Natural killer cell treated with Interleukin-12 subunit alpha and Interleukin-12 subunit beta and Interleukin-15 and Interleukin-18, amount 100 ng/mL, for 72 hours (primary cell): ENCODE data around the gene GMDS. TPM values are rescaled to one million over a fixed set of nuclear protein-coding genes. Genes with fewer than 3 reads are reported as not detected.

ENCODE experiments used
- ATAC-seq, 2 donors: fragments of 150-1000 bp; cut with Tn5 transposase in 1 of 2; sonication (Bioruptor Pico), chemical (Tn5 transposase) in 1 of 2; 2 replicates each; pipeline ENCODE4 v1.10.0; 2021
- DNase-seq: peaks from one replicate; pipeline ENCODE4 v3.0.0; 2022; ENCODE audit warnings: low spot score
- H3K27ac Mint-ChIP-seq, 2 donors: 1 replicate in 1 of 2; 2 replicates in 1 of 2; pipeline ENCODE4 v1.8.0; 2022; ENCODE audit warnings: mixed read lengths in 2 of 2, mild to moderate bottlenecking in 1 of 2, moderate library complexity in 1 of 2
- H3K27me3 Mint-ChIP-seq, 2 donors: 1 replicate in 1 of 2; 2 replicates in 1 of 2; pipeline ENCODE4 v1.8.0; 2022; ENCODE audit warnings: mixed read lengths in 2 of 2
- H3K36me3 Mint-ChIP-seq: one replicate; pipeline ENCODE4 v1.8.0; 2022; ENCODE audit warnings: mixed read lengths
- H3K4me1 Mint-ChIP-seq, 2 donors: 1 replicate in 1 of 2; 2 replicates in 1 of 2; pipeline ENCODE4 v1.8.0; 2022; ENCODE audit warnings: low read depth in 2 of 2, mixed read lengths in 2 of 2, mild to moderate bottlenecking in 1 of 2
- H3K4me3 Mint-ChIP-seq: one replicate; pipeline ENCODE4 v1.8.0; 2022; ENCODE audit warnings: mixed read lengths
- H3K9me3 Mint-ChIP-seq: 2 replicates; pipeline ENCODE4 v1.8.0; 2022; ENCODE audit warnings: mixed read lengths
- total RNA-seq, 2 donors: library from RNA; stranded (reverse); gene quantifications; one replicate each; pipeline ENCODE4 v1.2.3, GENCODE V29; 2022

GMDS gene
- total RNA-seq, 2 donors from 2014 or later, result 23.7 to 39.4 TPM

DNA sequence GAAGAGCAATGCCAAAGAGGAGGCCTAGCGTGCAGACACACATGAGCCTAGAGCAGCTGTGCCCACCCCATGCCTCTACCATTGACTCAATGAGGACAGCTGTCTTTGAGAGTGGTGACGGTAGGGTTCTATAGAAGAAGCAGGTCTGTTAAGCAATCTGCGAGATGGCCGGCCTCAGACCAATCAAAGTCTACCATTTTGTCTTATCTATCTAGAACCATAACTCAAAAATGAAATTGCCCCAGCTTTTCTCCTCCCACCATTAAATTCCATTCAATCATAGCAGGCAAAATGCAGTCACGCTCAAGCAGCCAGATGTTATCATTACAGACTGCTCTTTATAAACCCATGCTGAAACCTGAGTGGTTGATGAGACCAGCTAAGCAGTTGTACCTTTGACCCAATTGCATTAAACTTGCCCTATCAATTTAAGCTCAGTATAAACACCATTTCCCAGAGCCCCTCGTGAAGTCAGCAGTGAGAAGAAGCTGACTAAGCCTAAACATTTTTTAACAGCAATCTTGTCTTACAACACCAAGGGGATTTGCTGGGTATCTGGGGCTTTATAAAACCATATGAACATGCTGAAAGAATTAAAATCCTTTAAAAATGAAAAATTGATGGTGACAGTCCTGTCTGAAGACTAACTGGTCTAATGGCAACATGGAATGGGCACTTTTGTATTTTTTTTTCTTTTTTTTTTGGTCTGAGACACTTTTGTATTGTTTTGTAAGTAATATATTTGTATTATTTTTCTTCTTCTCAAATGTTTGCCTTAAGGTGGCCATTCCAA is 578.2 kb downstream of the GMDS start:
- no peak overlapping the region for H3K4me3 Mint-ChIP-seq
- no peaks in the 10 kb centered on the region for H3K9me3 Mint-ChIP-seq
- H3K27me3 Mint-ChIP-seq, result no peaks in the 10 kb centered on the region
- no peaks in the 10 kb centered on the region for H3K36me3 Mint-ChIP-seq
- no peaks in the 10 kb centered on the region for H3K4me1 Mint-ChIP-seq
- H3K27ac Mint-ChIP-seq, result no peak overlapping the region
- DNase-seq (no peak), ATAC-seq (no peak)

DNA sequence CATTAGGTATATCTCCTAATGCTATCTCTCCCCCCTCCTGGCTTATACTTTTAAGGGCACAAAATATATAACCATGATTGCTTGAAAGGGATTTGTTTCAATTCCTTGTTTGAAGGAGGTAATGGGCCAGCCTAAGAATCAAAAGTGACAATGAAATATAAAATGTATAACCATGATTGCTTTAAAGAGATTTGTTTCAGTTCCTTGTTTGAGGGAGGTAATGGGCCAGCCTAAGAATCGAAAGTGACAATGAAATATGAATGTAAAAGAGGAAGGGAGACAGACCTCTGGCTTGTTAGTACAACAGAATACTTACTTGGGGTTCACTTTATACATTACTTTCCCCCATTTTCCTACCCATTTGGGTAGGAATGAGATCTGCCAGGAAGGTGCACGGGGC is 580.2 kb downstream of the GMDS start:
- no peaks in the 10 kb centered on the region for H3K9me3 Mint-ChIP-seq
- peaks cover 0 to 3% of the 10 kb centered on the region in 2 donors for H3K4me1 Mint-ChIP-seq
- H3K36me3 Mint-ChIP-seq, result no peaks in the 10 kb centered on the region
- ATAC-seq (no peak), DNase-seq (no peak)
- no peak overlapping the region for H3K27ac Mint-ChIP-seq
- no peak overlapping the region for H3K4me3 Mint-ChIP-seq
- no peaks in the 10 kb centered on the region for H3K27me3 Mint-ChIP-seq

DNA sequence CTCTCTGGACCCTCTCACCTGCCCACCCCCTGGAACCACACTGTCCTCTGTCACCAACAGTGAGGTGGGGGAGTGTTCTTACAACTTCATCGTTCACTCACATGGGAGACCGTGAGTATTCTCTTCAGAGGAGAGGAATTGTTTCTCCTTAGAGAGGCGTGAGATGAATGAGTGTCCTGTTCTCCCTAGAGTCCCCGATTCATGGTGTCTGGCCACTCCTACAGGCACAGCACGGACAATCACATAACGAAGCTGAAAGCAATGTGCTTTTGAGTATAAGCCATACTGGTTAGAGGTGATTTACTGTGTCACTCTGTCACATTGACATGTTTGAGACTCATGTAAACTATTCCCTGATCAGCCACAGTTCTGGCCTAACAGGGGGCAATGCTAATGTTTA is 581.1 kb downstream of the GMDS start:
- Mint-ChIP-seq H3K9me3 (no peaks in the 10 kb centered on the region), H3K4me1 (peaks cover 0 to 9% of the 10 kb centered on the region in 2 donors), H3K27me3 (no peaks in the 10 kb centered on the region), H3K27ac (no peak overlapping the region), H3K36me3 (no peaks in the 10 kb centered on the region), H3K4me3 (no peak overlapping the region)
- no peak for ATAC-seq
- DNase-seq, result no peak

DNA sequence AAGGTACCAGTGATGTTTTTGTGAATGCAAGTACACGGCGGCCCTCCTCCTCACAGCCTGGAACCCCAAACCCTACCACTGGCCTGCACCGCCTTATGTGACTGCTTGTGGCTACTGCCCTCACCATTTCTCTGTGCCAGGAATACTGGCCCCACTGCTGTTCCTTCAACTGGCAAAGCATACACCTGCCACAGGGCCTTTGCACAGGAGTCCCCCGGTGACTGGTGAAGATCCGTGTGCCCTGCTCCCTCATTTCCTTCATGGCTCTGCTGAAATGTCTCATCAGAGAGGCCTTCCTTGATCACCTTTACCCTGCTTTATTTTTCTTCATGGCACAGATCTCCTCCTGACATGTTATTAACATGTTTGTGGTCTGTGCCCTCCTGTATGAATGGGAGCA is 581.9 kb downstream of the GMDS start:
- peaks cover 0 to 9% of the 10 kb centered on the region in 2 donors for H3K4me1 Mint-ChIP-seq
- H3K36me3 Mint-ChIP-seq, result no peaks in the 10 kb centered on the region
- no peak overlapping the region for H3K4me3 Mint-ChIP-seq
- no peaks in the 10 kb centered on the region for H3K9me3 Mint-ChIP-seq
- H3K27ac Mint-ChIP-seq, result no peak overlapping the region
- DNase-seq (no peak), ATAC-seq (no peak)
- H3K27me3 Mint-ChIP-seq, result no peaks in the 10 kb centered on the region

DNA sequence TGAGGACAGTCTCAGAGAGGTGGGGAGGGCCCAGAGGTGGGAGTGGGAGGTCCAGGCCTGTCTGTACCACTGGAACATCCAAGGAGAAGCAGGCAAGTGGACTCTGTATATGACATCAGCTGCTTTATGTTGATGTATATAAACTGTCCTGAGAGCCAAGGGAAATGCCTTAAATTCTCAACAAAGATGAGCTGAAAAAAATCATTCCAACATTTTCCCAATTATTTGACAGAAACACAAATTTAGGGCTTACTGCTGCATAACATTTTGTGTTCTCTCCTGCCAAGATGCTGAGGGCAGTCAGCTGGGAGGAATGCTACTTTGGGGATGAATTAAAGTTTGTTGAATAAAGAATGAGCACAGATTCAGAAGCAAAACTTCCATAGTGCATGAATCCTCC is 582.9 kb downstream of the GMDS start:
- no peaks in the 10 kb centered on the region for H3K27me3 Mint-ChIP-seq

DNA sequence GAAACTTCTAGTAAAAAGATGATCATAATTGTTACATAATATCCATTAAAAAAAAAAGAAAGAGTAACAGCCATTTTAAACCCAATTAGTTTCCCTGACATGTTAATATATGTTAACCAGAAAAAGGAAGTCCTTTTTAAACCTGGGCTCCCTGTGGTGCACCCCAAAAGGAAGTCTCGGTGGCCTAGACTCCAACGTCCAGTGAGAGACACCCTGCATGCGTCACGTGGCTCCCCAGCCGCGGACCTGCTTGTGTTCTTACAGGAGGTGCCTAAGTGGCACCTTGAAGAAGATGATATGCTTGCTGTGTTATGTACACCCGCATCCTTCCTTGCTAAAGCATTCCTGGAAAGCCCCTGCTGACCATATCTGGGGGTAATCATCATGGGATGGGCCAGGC is 585.6 kb downstream of the GMDS start:
- Mint-ChIP-seq H3K27ac (no peak overlapping the region), H3K36me3 (no peaks in the 10 kb centered on the region), H3K9me3 (no peaks in the 10 kb centered on the region), H3K4me3 (no peak overlapping the region), H3K27me3 (no peaks in the 10 kb centered on the region), H3K4me1 (peaks cover 0 to 9% of the 10 kb centered on the region in 2 donors)
- DNase-seq (no peak), ATAC-seq (no peak)

More for the DNA sequence above, 582.9 kb downstream of the GMDS start:
- Mint-ChIP-seq H3K9me3 (no peaks in the 10 kb centered on the region), H3K36me3 (no peaks in the 10 kb centered on the region), H3K4me1 (peaks cover 0 to 9% of the 10 kb centered on the region in 2 donors), H3K27ac (no peak overlapping the region), H3K4me3 (no peak overlapping the region)
- ATAC-seq, result no peak
- DNase-seq, result no peak

DNA sequence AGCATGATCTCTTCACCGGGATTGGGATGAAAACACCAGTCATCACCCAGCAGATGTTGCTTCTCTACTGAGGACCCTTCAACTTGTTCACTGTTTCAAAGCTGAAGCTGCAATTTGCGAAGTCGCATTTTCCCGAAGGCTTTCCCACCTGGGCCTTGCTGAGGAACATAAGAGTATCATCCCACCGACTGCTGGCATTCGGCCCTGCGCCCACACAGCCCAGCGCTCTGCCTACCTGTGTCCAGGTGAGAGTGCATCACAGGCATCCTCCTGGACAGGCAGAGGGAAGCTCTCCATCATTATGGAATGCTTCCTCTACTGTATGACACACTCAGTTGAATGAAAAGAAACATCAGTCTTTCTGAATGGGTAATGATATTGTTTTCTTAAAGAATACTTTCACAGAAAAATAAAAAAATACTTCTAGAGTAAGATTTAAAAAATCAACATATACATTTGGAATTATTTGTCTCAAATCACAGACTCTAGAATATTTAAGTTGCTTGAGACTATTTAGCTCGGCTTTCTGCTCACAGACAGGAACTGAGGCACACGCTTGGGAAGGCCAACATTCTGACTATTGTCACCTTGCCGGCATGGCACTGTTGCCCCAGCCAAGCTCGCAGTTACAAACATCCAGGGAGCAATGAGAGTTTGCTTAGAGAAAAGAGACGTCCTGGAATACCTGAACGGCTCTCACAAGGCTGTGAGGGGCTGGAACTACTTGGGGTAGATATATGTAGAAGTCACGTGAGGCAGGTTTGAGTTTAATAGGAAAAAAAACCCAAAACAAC is 587.0 kb downstream of the GMDS start:
- H3K4me3 Mint-ChIP-seq, result no peak overlapping the region
- no peak for DNase-seq
- peaks cover 0 to 9% of the 10 kb centered on the region in 2 donors for H3K4me1 Mint-ChIP-seq
- H3K27me3 Mint-ChIP-seq, result no peaks in the 10 kb centered on the region
- ATAC-seq, result no peak
- no peaks in the 10 kb centered on the region for H3K36me3 Mint-ChIP-seq
- H3K9me3 Mint-ChIP-seq, result no peaks in the 10 kb centered on the region
- H3K27ac Mint-ChIP-seq, result no peak overlapping the region

DNA sequence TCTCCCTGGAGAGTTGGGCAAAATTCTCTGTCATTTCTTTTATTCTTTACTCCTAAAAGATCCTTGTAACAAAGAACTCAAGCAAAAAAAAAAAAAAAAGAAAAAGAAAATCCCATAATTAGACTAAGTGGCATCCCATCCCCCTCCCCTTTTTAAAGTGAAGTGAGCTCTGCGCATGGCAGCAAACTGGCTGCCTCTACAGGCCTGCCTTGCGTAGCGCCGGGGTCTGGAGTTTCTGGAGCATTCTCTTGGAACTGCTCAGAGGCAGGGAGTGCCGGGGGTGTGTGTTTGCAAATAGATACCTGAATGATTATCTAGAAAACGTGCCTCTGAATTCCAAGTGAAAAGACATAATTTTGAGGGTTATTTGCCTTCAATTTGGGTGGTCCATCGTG is 587.6 kb downstream of the GMDS start:
- Mint-ChIP-seq H3K36me3 (no peaks in the 10 kb centered on the region), H3K9me3 (no peaks in the 10 kb centered on the region), H3K4me1 (peaks cover 0 to 9% of the 10 kb centered on the region in 2 donors), H3K27ac (no peak overlapping the region), H3K4me3 (no peak overlapping the region), H3K27me3 (no peaks in the 10 kb centered on the region)
- DNase-seq (no peak), ATAC-seq (no peak)

DNA sequence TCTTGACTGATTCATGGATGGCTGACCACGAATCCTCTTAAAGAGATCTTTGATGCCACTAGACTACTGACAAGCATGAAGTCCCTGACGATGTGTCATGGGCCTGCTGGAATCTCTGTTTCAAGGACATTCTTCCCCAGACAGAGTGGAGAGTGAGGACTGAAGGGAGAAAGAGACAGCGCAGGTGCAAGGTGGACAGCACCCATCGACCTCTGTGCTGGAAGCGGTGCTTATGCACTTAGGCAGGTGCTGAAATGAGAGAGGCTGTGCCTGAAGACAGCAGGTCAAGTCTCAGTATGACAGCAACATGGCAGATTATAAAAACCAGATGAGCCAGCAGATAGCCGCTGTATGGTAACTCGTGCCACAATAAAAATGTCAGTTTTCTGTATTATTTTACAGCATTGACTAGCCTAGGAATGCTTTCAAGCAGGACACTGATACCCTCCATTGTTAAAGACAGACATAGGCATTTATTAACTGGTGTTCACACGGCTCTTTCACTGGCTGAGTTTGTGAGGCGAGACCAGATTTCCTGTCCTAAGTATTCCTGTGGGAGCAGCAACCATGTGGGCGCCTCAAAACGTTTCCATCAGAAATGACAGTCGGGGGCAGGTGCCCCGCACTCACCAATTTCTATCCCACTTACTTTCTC is 588.2 kb downstream of the GMDS start:
- H3K9me3 Mint-ChIP-seq, result no peaks in the 10 kb centered on the region
- ATAC-seq, result no peak
- H3K27me3 Mint-ChIP-seq, result no peaks in the 10 kb centered on the region
- H3K4me1 Mint-ChIP-seq, result peaks cover 0 to 9% of the 10 kb centered on the region in 2 donors
- no peaks in the 10 kb centered on the region for H3K36me3 Mint-ChIP-seq
- no peak for DNase-seq
- no peak overlapping the region for H3K27ac Mint-ChIP-seq
- H3K4me3 Mint-ChIP-seq, result no peak overlapping the region

DNA sequence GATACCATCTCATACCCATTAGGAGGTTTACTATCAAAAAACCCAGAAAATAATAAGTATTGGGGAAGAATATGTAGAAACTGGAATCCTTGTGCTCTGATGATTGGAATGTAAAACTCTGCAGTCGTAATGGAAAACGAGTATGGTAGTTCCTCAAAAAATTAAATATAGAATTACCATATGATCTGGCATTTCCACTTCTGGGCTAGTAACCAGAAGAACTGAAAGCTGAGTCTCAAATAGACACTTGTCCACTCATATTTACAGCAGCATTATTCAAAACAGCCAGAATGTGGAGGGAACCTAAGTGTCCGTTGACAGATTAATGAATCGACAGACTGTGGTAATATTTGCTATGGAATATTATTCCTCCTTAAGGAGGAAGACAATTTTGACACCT is 591.4 kb downstream of the GMDS start:
- H3K27me3 Mint-ChIP-seq, result no peaks in the 10 kb centered on the region
- H3K27ac Mint-ChIP-seq, result no peak overlapping the region
- DNase-seq, result no peak
- H3K9me3 Mint-ChIP-seq, result no peaks in the 10 kb centered on the region
- H3K4me1 Mint-ChIP-seq, result no peaks in the 10 kb centered on the region
- no peaks in the 10 kb centered on the region for H3K36me3 Mint-ChIP-seq
- no peak overlapping the region for H3K4me3 Mint-ChIP-seq
- no peak for ATAC-seq

DNA sequence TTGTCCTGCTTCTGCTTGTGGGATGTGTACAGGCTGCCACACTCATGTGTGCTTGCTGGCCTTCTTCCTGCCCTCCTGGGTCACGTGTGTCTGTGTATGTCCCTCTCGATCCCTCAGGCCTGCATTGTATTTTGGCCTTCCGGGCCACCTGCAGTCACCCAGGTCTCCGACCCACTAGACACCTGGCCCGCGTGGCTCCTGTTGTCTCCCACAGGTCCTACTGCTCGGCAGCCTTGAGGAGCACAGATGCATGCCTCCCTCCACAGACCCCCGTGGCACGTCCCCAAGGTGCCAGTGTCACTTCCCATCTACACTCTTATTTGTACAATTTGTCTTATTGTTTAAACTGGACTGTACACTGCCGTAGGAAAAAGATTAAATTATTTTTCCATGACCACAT is 592.6 kb downstream of the GMDS start:
- Mint-ChIP-seq H3K4me3 (no peak overlapping the region), H3K36me3 (no peaks in the 10 kb centered on the region), H3K4me1 (no peaks in the 10 kb centered on the region), H3K27ac (no peak overlapping the region), H3K9me3 (no peaks in the 10 kb centered on the region), H3K27me3 (no peaks in the 10 kb centered on the region)
- ATAC-seq (no peak), DNase-seq (no peak)

DNA sequence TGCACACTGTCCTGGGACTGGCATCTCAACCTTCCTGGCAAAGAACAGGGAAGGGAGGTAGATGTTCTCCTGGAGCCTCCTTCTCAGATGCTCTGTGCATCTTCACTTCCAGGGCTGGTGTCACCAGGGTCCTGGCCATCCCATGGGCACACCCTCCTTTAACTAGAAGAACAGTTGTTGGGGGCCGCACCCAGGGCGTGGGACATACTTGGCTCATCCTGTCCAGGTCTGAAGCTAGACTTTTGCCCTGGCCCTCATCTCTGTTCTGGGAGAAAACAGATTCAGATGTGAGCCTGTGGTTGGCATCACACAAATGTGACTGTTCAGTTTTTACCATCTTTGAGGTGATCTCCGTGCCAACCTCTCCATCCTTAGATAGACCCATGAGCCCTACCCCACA is 594.0 kb downstream of the GMDS start:
- Mint-ChIP-seq H3K4me1 (no peaks in the 10 kb centered on the region), H3K4me3 (no peak overlapping the region), H3K27me3 (no peaks in the 10 kb centered on the region), H3K9me3 (no peaks in the 10 kb centered on the region), H3K27ac (no peak overlapping the region), H3K36me3 (no peaks in the 10 kb centered on the region)
- DNase-seq (no peak), ATAC-seq (peak in 1 of 2 donors; percentile 15)

DNA sequence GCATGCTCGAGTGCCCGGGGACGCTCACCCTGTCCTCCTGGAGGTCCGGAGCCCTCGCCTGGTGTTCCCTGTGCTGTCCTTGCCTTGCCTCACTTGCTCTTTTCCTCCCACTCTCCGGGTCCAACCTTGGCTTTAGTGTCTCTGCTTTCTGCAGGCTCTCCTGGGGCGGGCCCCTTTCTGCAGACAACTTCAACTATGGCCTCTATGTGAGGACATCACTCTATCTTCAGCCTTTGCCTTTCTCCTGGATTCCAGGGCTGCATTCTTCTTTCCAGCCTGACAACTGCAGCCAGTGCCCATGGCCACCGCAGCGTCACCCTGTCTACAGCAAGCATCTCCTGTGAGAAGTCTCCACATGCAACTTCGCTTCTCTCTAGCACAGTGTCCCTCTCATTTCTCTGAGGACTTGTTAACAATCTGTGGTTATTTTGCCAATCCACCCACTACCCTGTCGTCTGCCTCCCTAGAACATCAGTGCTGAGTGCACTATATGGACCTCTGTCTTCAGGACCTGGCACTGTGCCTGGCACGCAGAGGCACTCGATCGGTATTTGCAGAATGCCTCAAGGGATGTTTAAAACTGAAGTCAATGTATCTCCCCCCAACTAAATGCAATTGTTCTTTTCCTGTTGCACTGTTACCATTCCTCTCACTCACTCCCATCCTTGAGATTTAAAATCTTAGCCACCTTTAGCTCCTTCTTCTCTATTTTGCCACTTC is 599.8 kb downstream of the GMDS start:
- Mint-ChIP-seq H3K9me3 (no peaks in the 10 kb centered on the region), H3K27ac (no peak overlapping the region), H3K27me3 (no peaks in the 10 kb centered on the region), H3K4me3 (no peak overlapping the region), H3K36me3 (no peaks in the 10 kb centered on the region), H3K4me1 (no peaks in the 10 kb centered on the region)
- ATAC-seq, result no peak
- no peak for DNase-seq
